PC-9 (cell line): ENCODE measurements around the gene FRG2C. TPM values are rescaled to one million over a fixed set of nuclear protein-coding genes. Genes with fewer than 3 reads are reported as not detected.
"Not testable (repeated sequence)": the region's sequence is repeated elsewhere in the genome, so short reads cannot be mapped to it uniquely, and the experiment has no call there.

Experiments
- BruUV-seq: library from RNA; stranded (reverse); fragments of 400-500 nt; replicated peaks from 2 replicates; lab custom pipeline; 2021; lab: Mats Ljungman, UMichigan
- CTCF ChIA-PET: fragments of 300-600 bp; sonication (Branson Sonifier 250); formaldehyde crosslinking; loops from one replicate; lab custom pipeline; 2022; ENCODE audit warnings: antibody characterized with exemption; lab: Charles Lee
- POLR2A ChIA-PET: fragments of 300-600 bp; sonication (Branson Sonifier 250); formaldehyde crosslinking; loops from one replicate; lab custom pipeline; 2022; ENCODE audit warnings: antibody characterized with exemption; ENCODE audit not compliant: unreplicated experiment; lab: Charles Lee
- DNase-seq, 2 experiments: peaks; one replicate each; pipeline versions ENCODE4 v3.0.0 to v3.0.0-alpha.2; 2015 to 2022; ENCODE audit warnings: mixed read lengths in 1 of 2
- H2AFZ ChIP-seq: fragments of 200-600 bp; sonication (generic); 2 replicates; pipeline ENCODE4 v1.8.1; 2017; ENCODE audit warnings: antibody characterized with exemption
- H3F3A ChIP-seq: fragments of 200-600 bp; sonication (generic); 2 replicates; pipeline ENCODE4 v1.8.1; 2017; ENCODE audit warnings: antibody characterized with exemption, mild to moderate bottlenecking, low read depth; ENCODE audit not compliant: insufficient read depth
- H3K27ac ChIP-seq: fragments of 200-600 bp; sonication (generic); 2 replicates; pipeline ENCODE4 v1.6.1; 2016; ENCODE audit warnings: mixed run types
- H3K27me3 ChIP-seq: fragments of 200-600 bp; sonication (generic); 2 replicates; pipeline ENCODE4 v1.6.1; 2016; ENCODE audit warnings: low read depth, mixed run types; ENCODE audit not compliant: insufficient read depth
- H3K36me3 ChIP-seq: fragments of 200-600 bp; sonication (generic); 2 replicates; pipeline ENCODE4 v1.6.1; 2016; ENCODE audit warnings: low read depth, mixed run types
- H3K4me1 ChIP-seq: fragments of 200-600 bp; sonication (generic); replicated peaks from 2 replicates; pipeline ENCODE4 v1.6.1; 2016; ENCODE audit warnings: mixed run types; ENCODE audit not compliant: insufficient read depth
- H3K4me2 ChIP-seq: fragments of 200-600 bp; sonication (generic); 2 replicates; pipeline ENCODE4 v1.6.1; 2017; ENCODE audit warnings: mixed run types
- H3K4me3 ChIP-seq: fragments of 200-600 bp; sonication (generic); 2 replicates; pipeline ENCODE4 v1.6.1; 2016; ENCODE audit warnings: mixed run types
- H3K79me2 ChIP-seq: fragments of 200-600 bp; sonication (generic); 2 replicates; pipeline ENCODE4 v1.6.1; 2017; ENCODE audit warnings: low read depth, mixed run types
- H3K9me2 ChIP-seq: fragments of 200-600 bp; sonication (generic); 2 replicates; pipeline ENCODE4 v1.8.1; 2017; ENCODE audit warnings: mild to moderate bottlenecking; ENCODE audit not compliant: insufficient read depth
- H3K9me3 ChIP-seq: fragments of 200-600 bp; sonication (generic); 2 replicates; pipeline ENCODE4 v1.8.1; 2016; ENCODE audit warnings: low read depth; ENCODE audit not compliant: insufficient read depth
- H4K20me1 ChIP-seq: fragments of 200-600 bp; sonication (generic); 2 replicates; pipeline ENCODE4 v1.8.1; 2017; ENCODE audit not compliant: insufficient read depth
- CTCF ChIP-seq: fragments of 200-600 bp; sonication (generic); conservative IDR thresholded peaks from 2 replicates; pipeline ENCODE4 v1.6.1; 2017; ENCODE audit warnings: mixed run types, antibody characterized with exemption, mild to moderate bottlenecking, moderate library complexity
- EZH2 ChIP-seq: fragments of 200-600 bp; sonication (generic); IDR thresholded peaks from 2 replicates; pipeline ENCODE4 v1.8.0; 2017; ENCODE audit warnings: antibody characterized with exemption, low read depth
- intact Hi-C: fragments of 100-400 bp; cut with micrococcal nuclease; formaldehyde crosslinking; loops from one replicate; pipeline ENCODE4 v1.10.0; 2022; ENCODE audit not compliant: unreplicated experiment
- total RNA-seq: library from RNA; stranded (reverse); gene quantifications from 2 replicates; pipeline ENCODE4 v1.2.3, GENCODE V29; 2021

Gene FRG2C
- total RNA-seq, 1 experiment from 2014 or later = not detected

DNA sequence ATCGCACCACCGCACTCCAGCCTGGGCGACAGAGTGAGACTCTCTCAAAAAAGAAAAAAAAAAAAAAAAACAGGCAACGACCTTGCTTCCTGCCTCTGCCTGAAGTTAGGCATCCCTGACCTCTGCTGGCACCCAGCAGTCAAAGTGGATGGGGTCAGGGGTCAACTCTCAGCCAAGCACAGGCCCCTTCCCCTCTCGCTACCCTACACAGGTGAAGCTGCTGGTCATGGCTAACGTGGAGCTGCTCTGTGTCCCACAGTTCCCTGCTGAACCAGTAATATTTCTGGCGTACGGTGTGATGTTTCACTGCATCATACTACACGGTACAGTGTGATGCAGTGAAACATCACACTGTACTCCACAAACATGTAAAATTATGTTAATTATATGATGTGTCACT, 13.9 kb upstream of the FRG2C start:
- ChIA-PET POLR2A (no interaction called here), CTCF (no interaction called here)
- no peak overlapping the region for H3K4me3 ChIP-seq
- no peak overlapping the region for H2AFZ ChIP-seq
- no peak for DNase-seq
- no peaks in the 10 kb centered on the region for H3K36me3 ChIP-seq
- H3K27me3 ChIP-seq = peaks cover 10% of the 10 kb centered on the region; the same call in 1 of the 2 replicates
- intact Hi-C loops = no loop called here
- H3K9me2 ChIP-seq = no peaks in the 10 kb centered on the region
- H3K4me2 ChIP-seq = no peak overlapping the region
- H3F3A ChIP-seq = no peaks in the 10 kb centered on the region
- H3K27ac ChIP-seq = no peak overlapping the region
- H3K9me3 ChIP-seq = no peaks in the 10 kb centered on the region
- BruUV-seq = no TSS peak
- no peaks in the 10 kb centered on the region for H4K20me1 ChIP-seq
- no peak for TF ChIP-seq EZH2
- TF ChIP-seq CTCF = no peak
- no peaks in the 10 kb centered on the region for H3K79me2 ChIP-seq
- no peaks in the 10 kb centered on the region for H3K4me1 ChIP-seq

- H3F3A ChIP-seq, H3K9me2 ChIP-seq, H3K4me3 ChIP-seq, intact Hi-C loops, H3K36me3 ChIP-seq, H3K9me3 ChIP-seq, H3K27me3 ChIP-seq, POLR2A ChIA-PET, H3K4me2 ChIP-seq, H3K27ac ChIP-seq, CTCF ChIA-PET, H4K20me1 ChIP-seq, H3K4me1 ChIP-seq, BruUV-seq, H2AFZ ChIP-seq, DNase-seq, H3K79me2 ChIP-seq: not testable (repeated sequence)
Observed at GRCh38 chr3:75655101-75655904, 8.8 kb upstream of the FRG2C start.

DNA sequence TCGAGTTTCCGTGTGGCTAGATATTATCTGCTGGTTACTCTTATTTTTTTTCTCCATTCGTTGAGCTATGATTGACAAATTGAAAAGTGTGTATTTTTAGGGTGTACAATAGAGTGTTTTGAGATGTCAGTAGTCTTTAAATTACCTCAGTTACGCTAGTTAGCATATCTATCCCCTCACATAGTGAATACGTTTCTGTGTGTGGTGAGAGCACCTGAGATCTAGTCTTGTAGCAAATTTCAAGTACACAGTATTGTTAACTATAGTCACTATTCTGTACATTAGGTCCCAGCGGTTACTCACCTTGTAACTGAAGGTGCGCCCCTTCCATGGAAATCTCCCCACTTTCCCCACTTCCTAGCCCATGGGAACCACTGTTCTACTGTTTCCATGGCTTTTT, 8.2 kb upstream of the FRG2C start:
- H3K4me3 ChIP-seq, intact Hi-C loops, H3K9me2 ChIP-seq, DNase-seq, H3K36me3 ChIP-seq, CTCF ChIA-PET, H3K4me2 ChIP-seq, BruUV-seq, H3K27ac ChIP-seq, H3K9me3 ChIP-seq, H3K79me2 ChIP-seq, POLR2A ChIA-PET, H3F3A ChIP-seq, H3K4me1 ChIP-seq, H2AFZ ChIP-seq, H3K27me3 ChIP-seq, H4K20me1 ChIP-seq: not testable (repeated sequence)

GRCh38 chr3:75658411-75659107, 5.6 kb upstream of the FRG2C start:
- H3K4me2 ChIP-seq, CTCF ChIA-PET: not testable (repeated sequence)

DNA sequence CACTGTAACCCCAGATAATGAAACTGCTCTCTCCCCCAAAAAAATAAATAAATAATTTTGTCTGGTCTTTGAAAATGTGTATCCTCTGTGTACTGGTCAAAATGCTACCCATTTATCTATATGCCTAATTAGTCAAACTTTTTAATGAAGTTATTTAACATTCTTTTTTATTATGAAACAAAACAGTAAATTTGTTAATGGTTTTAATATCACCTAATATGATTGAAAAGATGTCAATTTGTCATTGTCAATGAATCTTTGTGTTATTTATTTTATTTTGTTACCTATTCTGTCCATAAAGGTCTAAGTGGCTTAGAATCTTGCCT, 5.1 kb upstream of the FRG2C start:
- H3F3A ChIP-seq, H4K20me1 ChIP-seq, H3K4me1 ChIP-seq, CTCF ChIA-PET, H3K4me3 ChIP-seq, H3K79me2 ChIP-seq, intact Hi-C loops, H3K9me3 ChIP-seq, H3K4me2 ChIP-seq, BruUV-seq, DNase-seq, H3K36me3 ChIP-seq, H3K27me3 ChIP-seq, H3K27ac ChIP-seq, H2AFZ ChIP-seq, POLR2A ChIA-PET, H3K9me2 ChIP-seq: not testable (repeated sequence)

More at GRCh38 chr3:75658411-75659107, 5.6 kb upstream of the FRG2C start:
- H3K4me1 ChIP-seq, H3K9me2 ChIP-seq, H4K20me1 ChIP-seq, H3K27me3 ChIP-seq, POLR2A ChIA-PET, H3F3A ChIP-seq, DNase-seq, H3K4me3 ChIP-seq, H3K27ac ChIP-seq, H2AFZ ChIP-seq, H3K36me3 ChIP-seq, H3K79me2 ChIP-seq, H3K9me3 ChIP-seq, BruUV-seq, intact Hi-C loops: not testable (repeated sequence)

- H4K20me1 ChIP-seq, CTCF ChIA-PET, H3K79me2 ChIP-seq, H3K27ac ChIP-seq, BruUV-seq, POLR2A ChIA-PET, H3K4me1 ChIP-seq, intact Hi-C loops, H3K9me3 ChIP-seq, H2AFZ ChIP-seq, H3K4me3 ChIP-seq, H3K4me2 ChIP-seq, H3K36me3 ChIP-seq, DNase-seq, H3F3A ChIP-seq, H3K9me2 ChIP-seq, H3K27me3 ChIP-seq: not testable (repeated sequence)
Observed at GRCh38 chr3:75665626-75666025, 1.5 kb downstream of the FRG2C start.
